ENCODE data around the gene FAHD2A.
"Not testable (repeated sequence)": the region's sequence is repeated elsewhere in the genome, so short reads cannot be mapped to it uniquely, and the experiment has no call there.

The FAHD2A gene

DNA sequence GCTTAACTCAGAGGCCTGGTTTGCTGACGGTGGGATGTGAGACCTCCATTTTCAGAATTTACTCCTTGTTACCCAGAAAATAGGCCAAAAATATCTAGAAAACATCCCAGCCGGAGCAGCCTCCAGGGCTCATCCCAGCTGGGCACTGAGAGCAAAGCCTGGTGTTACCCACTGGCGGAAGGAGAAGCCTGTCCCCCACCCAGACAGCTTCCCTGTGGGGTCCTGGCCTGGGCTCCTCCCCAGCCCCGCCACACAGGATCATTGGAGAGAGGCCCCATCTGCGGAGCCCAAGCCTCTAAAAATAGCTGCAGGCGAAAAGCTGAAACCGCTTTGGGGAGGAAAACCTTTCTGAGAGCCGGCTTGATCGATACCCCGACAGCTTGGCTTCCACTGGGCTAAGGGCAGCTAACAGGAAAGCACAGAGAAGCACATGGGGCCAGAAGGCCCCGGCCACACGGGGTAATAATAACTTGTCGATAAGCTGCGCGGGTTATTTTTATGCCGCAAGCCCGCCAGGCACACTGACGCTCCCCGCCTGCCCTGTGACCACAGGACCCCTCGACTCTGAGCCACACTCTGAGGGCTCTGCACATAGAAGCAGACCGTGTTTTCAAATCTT lies 26.9 kb upstream of the FAHD2A start:
- Histone ChIP-seq H3K9ac (ENCODE audit: low read length in 5 of 5) (no peak overlapping the region), H3K4me3 (ENCODE audit: low read depth in 1 of 5, low read length in 5 of 5) (no peak overlapping the region), H3K36me3 (ENCODE audit: control insufficient read depth in 5 of 5, insufficient read depth in 5 of 5, low read length in 5 of 5) (peaks cover 0 to 8% (median 0%) of the 10 kb centered on the region in 5 donors), H3K4me1 (ENCODE audit: control insufficient read depth in 5 of 5, insufficient read depth in 5 of 5, low read length in 5 of 5) (no peaks in the 10 kb centered on the region), H3K27me3 (ENCODE audit: control insufficient read depth in 5 of 5, insufficient read depth in 4 of 5, low read length in 5 of 5) (peaks cover 0 to 10% (median 4%) of the 10 kb centered on the region in 5 donors), H3K9me3 (ENCODE audit: control insufficient read depth in 5 of 5, low read length in 5 of 5) (no peaks in the 10 kb centered on the region), H3K27ac (ENCODE audit: low read depth, low read length) (no peak overlapping the region)

DNA sequence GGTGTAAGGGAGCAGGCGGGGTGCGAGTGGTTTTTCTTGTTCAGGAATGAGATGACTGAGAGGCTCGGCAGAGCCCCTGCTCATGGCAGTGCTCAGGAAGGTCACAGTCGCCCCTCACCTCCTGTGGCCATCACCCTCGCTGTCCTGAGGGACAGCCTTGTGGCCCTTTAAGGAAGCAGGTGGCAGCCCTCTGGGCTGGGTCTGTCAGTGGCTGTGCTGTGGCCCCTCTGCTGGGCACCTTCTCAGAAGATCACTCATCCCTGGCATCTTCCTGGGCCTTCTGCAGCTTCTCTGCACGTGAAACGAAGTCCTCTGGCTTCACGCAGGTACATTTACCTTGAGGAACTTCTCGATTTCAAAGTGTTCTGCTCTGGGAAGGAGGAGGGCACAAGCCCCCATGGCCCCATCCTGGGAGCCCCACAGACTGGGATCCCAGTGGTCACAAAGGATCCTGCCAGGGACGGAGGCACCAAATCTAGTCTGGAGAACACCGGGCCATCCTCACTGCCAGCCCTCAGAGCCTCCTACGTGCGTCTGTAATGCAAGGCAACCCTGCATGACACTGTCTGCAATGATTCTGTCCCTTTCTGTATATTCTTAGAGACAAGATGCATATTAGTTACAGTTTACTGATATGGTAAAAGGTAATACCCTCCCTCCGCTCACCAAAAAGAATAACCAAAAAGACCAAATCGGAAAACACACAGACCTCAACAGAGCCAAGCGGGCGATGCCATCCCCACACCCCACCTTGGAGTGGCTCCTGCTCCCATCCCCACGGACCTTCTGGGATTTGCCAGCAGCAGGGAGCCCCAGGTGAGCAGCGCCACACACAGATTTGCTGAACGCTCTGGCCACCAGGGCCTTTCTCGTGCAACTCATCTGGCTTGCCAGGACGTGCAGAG lies 25.9 kb upstream of the FAHD2A start:
- H3K27ac ChIP-seq (ENCODE audit: low read depth, low read length): no peak overlapping the region

DNA sequence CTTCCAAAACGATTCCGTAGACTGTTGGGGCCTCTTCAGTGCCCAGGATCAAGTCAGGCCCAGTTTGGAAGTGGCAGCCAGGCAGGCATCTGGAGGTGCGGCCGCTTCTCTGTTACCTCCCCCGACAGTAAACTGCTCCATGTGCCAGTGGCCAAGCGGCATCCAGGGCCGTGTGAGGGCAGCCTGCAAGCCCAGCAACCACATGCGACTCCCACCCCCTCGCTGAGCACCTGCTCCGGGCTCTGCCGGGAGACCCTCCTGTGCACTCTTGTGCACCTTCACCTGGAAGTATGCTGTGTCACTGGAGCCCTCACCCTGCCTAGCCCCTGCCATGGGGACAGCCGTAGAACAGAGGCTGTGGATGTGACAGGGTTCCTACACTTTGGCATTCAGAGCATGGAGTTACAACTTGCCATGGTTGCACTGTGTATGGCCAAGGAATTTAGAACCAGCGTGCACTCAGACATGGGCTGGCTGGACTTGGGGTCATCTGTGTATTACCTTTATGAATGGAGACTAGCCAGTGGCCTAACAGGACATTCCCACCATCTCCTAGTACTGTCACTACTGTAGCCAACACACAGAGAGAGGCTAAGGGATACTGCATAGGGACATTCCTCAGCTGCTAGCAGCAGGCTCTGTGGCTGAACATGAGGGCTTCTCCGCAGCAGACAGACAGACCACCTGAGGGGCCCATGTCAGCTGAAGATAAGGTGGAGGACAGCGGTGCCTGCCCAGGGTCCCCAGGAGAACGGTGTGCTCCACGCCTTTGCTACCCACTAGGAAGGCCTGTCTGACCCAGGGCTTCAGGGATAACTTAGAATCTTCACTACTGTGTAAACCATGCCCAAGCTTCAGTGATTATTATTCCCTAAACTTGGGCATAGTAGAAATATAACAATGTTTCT lies 25.0 kb upstream of the FAHD2A start:
- Histone ChIP-seq H3K9me3 (ENCODE audit: control insufficient read depth in 5 of 5, low read length in 5 of 5) (no peaks in the 10 kb centered on the region), H3K4me1 (ENCODE audit: control insufficient read depth in 5 of 5, insufficient read depth in 5 of 5, low read length in 5 of 5) (no peaks in the 10 kb centered on the region), H3K27me3 (ENCODE audit: control insufficient read depth in 5 of 5, insufficient read depth in 4 of 5, low read length in 5 of 5) (peaks cover 0 to 10% (median 4%) of the 10 kb centered on the region in 5 donors), H3K27ac (ENCODE audit: low read depth, low read length) (no peak overlapping the region), H3K36me3 (ENCODE audit: control insufficient read depth in 5 of 5, insufficient read depth in 5 of 5, low read length in 5 of 5) (peaks cover 0 to 8% (median 0%) of the 10 kb centered on the region in 5 donors), H3K4me3 (ENCODE audit: low read depth in 1 of 5, low read length in 5 of 5) (no peak overlapping the region), H3K9ac (ENCODE audit: low read length in 5 of 5) (no peak overlapping the region)

More for the DNA sequence above, 25.9 kb upstream of the FAHD2A start:
- Histone ChIP-seq H3K36me3 (ENCODE audit: control insufficient read depth in 5 of 5, insufficient read depth in 5 of 5, low read length in 5 of 5) (peaks cover 0 to 8% (median 0%) of the 10 kb centered on the region in 5 donors), H3K4me1 (ENCODE audit: control insufficient read depth in 5 of 5, insufficient read depth in 5 of 5, low read length in 5 of 5) (no peaks in the 10 kb centered on the region), H3K9me3 (ENCODE audit: control insufficient read depth in 5 of 5, low read length in 5 of 5) (no peaks in the 10 kb centered on the region), H3K4me3 (ENCODE audit: low read depth in 1 of 5, low read length in 5 of 5) (no peak overlapping the region), H3K27me3 (ENCODE audit: control insufficient read depth in 5 of 5, insufficient read depth in 4 of 5, low read length in 5 of 5) (peaks cover 0 to 10% (median 4%) of the 10 kb centered on the region in 5 donors), H3K9ac (ENCODE audit: low read length in 5 of 5) (no peak overlapping the region)

DNA sequence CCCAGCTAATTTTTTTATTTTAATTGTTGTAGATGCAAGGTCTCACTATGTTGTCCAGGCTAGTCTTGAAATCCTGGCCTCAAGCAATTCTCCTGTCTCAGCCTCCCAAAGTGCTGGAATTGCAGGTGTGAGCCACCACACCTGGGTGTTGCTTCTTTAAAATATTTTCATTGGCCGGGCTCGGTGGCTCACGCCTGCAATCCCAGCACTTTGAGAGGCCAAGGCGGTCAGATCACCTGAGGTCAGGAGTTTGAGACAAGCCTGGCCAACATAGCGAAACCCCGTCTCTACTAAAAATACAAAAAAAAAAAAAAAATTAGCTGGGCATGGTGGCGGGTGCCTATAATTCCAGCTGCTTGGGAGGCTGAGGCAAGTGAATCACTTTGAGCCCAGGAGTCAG lies 24.2 kb upstream of the FAHD2A start:
- not testable (repeated sequence) for H3K4me1 ChIP-seq (ENCODE audit: control insufficient read depth in 5 of 5, insufficient read depth in 5 of 5, low read length in 5 of 5); H3K9ac ChIP-seq (ENCODE audit: low read length in 5 of 5); H3K4me3 ChIP-seq (ENCODE audit: low read depth in 1 of 5, low read length in 5 of 5); H3K27me3 ChIP-seq (ENCODE audit: control insufficient read depth in 5 of 5, insufficient read depth in 4 of 5, low read length in 5 of 5); H3K36me3 ChIP-seq (ENCODE audit: control insufficient read depth in 5 of 5, insufficient read depth in 5 of 5, low read length in 5 of 5); H3K27ac ChIP-seq (ENCODE audit: low read depth, low read length); H3K9me3 ChIP-seq (ENCODE audit: control insufficient read depth in 5 of 5, low read length in 5 of 5)

DNA sequence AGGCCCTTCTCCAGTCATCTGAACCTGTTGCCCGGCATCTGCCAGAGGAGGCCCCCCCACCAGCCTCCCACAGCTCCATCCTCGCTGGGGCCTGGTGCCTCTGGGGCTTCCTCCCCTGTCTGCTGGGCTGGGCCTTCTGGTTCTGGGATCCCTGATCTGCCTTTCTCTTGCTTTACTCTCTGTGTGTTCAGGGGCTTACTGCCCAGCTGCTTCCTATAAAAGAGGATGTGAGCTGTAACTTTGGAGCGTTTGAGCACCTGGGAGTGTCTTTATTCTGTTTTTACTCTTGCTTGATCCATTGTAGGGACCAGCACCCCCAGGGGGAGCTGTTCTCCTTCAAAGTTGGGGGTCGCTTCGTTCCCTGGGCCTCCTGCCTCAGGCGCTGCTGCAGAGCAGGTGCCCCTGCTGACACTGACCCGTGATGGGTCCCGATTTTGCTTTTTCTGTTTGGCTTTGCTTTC lies 23.1 kb upstream of the FAHD2A start:
- Histone ChIP-seq H3K27me3 (ENCODE audit: control insufficient read depth in 5 of 5, insufficient read depth in 4 of 5, low read length in 5 of 5) (peaks cover 0 to 13% (median 7%) of the 10 kb centered on the region in 5 donors), H3K36me3 (ENCODE audit: control insufficient read depth in 5 of 5, insufficient read depth in 5 of 5, low read length in 5 of 5) (peaks cover 0 to 8% (median 0%) of the 10 kb centered on the region in 5 donors), H3K27ac (ENCODE audit: low read depth, low read length) (no peak overlapping the region), H3K9me3 (ENCODE audit: control insufficient read depth in 5 of 5, low read length in 5 of 5) (no peaks in the 10 kb centered on the region), H3K9ac (ENCODE audit: low read length in 5 of 5) (no peak overlapping the region), H3K4me3 (ENCODE audit: low read depth in 1 of 5, low read length in 5 of 5) (no peak overlapping the region), H3K4me1 (ENCODE audit: control insufficient read depth in 5 of 5, insufficient read depth in 5 of 5, low read length in 5 of 5) (peaks cover 0 to 4% (median 2%) of the 10 kb centered on the region in 5 donors)

DNA sequence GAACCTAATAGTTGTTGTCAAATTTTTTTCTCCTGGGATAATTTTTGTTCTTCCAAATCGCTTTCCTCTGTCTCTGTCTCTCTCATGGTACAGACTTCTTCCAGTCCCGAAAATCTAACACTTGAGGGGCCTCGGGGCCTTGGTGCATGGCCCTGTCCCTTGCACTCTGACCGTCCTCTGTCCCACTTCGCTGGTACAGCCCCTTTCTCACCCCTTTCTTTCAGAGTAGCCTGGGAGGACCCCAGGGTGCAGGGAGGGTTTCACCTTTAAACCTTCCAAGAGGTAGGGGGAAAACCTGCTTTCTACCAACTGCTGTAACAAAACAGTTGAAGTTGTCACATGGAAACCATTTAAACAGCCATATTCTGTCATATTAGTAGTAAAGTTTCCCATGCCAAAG lies 22.2 kb upstream of the FAHD2A start:
- no peak overlapping the region for H3K4me3 ChIP-seq (ENCODE audit: low read depth in 1 of 5, low read length in 5 of 5)
- H3K27me3 ChIP-seq (ENCODE audit: control insufficient read depth in 5 of 5, insufficient read depth in 4 of 5, low read length in 5 of 5): peaks cover 0 to 15% (median 11%) of the 10 kb centered on the region in 5 donors
- peaks cover 0 to 7% (median 6%) of the 10 kb centered on the region in 5 donors for H3K4me1 ChIP-seq (ENCODE audit: control insufficient read depth in 5 of 5, insufficient read depth in 5 of 5, low read length in 5 of 5)
- H3K9ac ChIP-seq (ENCODE audit: low read length in 5 of 5): no peak overlapping the region
- no peak overlapping the region for H3K27ac ChIP-seq (ENCODE audit: low read depth, low read length)
- H3K36me3 ChIP-seq (ENCODE audit: control insufficient read depth in 5 of 5, insufficient read depth in 5 of 5, low read length in 5 of 5): peaks cover 0 to 8% (median 0%) of the 10 kb centered on the region in 5 donors
- no peaks in the 10 kb centered on the region for H3K9me3 ChIP-seq (ENCODE audit: control insufficient read depth in 5 of 5, low read length in 5 of 5)

DNA sequence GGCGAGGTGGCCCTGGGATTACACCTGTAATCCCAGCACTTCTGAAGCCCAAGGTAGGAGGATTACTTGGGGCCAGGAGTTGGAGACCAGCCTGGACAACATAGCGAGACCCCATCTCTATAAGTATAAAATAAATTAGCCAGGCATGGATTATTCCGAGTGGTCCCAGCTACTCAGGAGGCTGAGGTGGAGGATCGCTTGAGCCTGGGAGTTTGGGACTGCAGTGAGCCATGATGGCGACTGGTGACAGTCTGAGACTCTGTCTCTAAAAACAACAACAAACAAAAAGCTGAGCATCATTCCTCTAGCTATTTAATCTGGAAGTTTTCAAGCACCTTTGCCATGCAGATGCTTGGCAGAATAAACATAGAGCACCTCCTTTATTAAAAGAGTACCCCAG lies 21.8 kb upstream of the FAHD2A start:
- H3K4me1 ChIP-seq (ENCODE audit: control insufficient read depth in 5 of 5, insufficient read depth in 5 of 5, low read length in 5 of 5): peaks cover 0 to 7% (median 6%) of the 10 kb centered on the region in 5 donors
- no peak overlapping the region for H3K4me3 ChIP-seq (ENCODE audit: low read depth in 1 of 5, low read length in 5 of 5)
- H3K9ac ChIP-seq (ENCODE audit: low read length in 5 of 5): no peak overlapping the region
- peaks cover 0 to 18% (median 12%) of the 10 kb centered on the region in 5 donors for H3K27me3 ChIP-seq (ENCODE audit: control insufficient read depth in 5 of 5, insufficient read depth in 4 of 5, low read length in 5 of 5)
- H3K36me3 ChIP-seq (ENCODE audit: control insufficient read depth in 5 of 5, insufficient read depth in 5 of 5, low read length in 5 of 5): peaks cover 0 to 8% (median 0%) of the 10 kb centered on the region in 5 donors
- no peaks in the 10 kb centered on the region for H3K9me3 ChIP-seq (ENCODE audit: control insufficient read depth in 5 of 5, low read length in 5 of 5)
- no peak overlapping the region for H3K27ac ChIP-seq (ENCODE audit: low read depth, low read length)

DNA sequence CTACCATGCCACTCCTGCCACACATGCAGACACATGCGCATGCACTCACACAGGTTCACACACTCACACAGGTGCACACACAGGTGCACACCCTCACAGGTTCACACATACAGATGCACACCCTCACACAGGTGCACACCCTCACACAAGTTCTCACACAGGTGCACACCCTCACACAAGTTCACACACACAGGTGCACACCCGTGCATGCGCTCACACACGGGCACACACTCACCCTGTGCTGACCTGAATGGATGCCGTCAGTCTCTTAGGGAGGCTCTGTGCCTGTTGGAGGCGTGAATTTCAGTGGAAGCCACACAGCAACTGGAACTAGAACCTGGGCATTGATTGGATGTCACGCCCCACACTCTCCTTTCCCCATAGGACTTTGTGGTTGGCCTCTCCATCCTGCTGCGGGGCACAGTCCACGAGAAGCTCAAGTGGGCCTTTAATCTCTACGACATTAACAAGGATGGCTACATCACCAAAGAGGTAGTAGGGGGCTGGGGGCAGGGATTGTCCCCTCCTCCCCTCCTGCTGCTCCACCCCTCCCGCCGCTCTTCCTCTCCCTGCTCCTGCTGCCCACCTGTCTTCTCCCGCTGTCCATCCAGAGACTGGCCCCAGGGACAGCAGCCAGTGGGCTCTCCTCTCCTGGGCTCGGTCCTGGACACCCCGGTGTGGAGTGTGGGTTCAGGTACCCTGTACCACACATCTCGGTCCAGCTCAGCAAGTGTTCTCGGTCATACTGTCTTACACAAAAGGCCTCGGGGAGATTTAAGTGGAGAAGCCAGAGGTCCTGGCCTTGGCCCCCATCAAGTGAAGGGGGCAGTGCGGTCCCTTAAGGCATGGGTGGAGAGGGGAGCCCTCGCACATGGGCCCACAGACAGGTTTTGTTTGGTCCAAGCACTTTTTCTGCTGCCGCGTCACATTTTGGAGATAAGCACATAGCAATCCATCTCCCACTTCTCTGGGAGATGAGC lies 21.0 kb upstream of the FAHD2A start:
- Histone ChIP-seq H3K27ac (ENCODE audit: low read depth, low read length) (no peak overlapping the region), H3K27me3 (ENCODE audit: control insufficient read depth in 5 of 5, insufficient read depth in 4 of 5, low read length in 5 of 5) (peaks cover 0 to 18% (median 12%) of the 10 kb centered on the region in 5 donors), H3K36me3 (ENCODE audit: control insufficient read depth in 5 of 5, insufficient read depth in 5 of 5, low read length in 5 of 5) (peaks cover 0 to 8% (median 0%) of the 10 kb centered on the region in 5 donors), H3K9ac (ENCODE audit: low read length in 5 of 5) (no peak overlapping the region), H3K9me3 (ENCODE audit: control insufficient read depth in 5 of 5, low read length in 5 of 5) (no peaks in the 10 kb centered on the region), H3K4me3 (ENCODE audit: low read depth in 1 of 5, low read length in 5 of 5) (no peak overlapping the region), H3K4me1 (ENCODE audit: control insufficient read depth in 5 of 5, insufficient read depth in 5 of 5, low read length in 5 of 5) (peaks cover 0 to 7% (median 6%) of the 10 kb centered on the region in 5 donors)

DNA sequence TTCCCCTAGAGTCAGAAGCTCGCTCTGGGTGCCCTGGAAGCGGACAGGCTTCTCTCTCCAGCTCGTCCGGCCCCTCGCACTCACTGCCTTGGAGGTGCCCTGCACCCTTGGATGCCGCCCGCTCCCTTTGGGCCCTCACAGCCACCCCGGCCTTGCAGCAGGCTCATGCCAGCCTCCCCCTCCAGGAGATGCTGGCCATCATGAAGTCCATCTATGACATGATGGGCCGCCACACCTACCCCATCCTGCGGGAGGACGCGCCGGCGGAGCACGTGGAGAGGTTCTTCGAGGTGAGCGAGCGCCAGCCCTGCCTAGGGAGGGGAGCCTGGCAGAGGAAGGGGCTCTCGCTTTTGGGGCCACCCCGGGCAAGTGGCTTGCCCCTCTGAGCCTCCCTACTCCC lies 20.3 kb upstream of the FAHD2A start:
- Histone ChIP-seq H3K27ac (ENCODE audit: low read depth, low read length) (no peak overlapping the region), H3K4me3 (ENCODE audit: low read depth in 1 of 5, low read length in 5 of 5) (no peak overlapping the region), H3K36me3 (ENCODE audit: control insufficient read depth in 5 of 5, insufficient read depth in 5 of 5, low read length in 5 of 5) (peaks cover 0 to 6% (median 0%) of the 10 kb centered on the region in 5 donors), H3K9ac (ENCODE audit: low read length in 5 of 5) (no peak overlapping the region), H3K27me3 (ENCODE audit: control insufficient read depth in 5 of 5, insufficient read depth in 4 of 5, low read length in 5 of 5) (peaks cover 0 to 18% (median 12%) of the 10 kb centered on the region in 5 donors), H3K9me3 (ENCODE audit: control insufficient read depth in 5 of 5, low read length in 5 of 5) (no peaks in the 10 kb centered on the region), H3K4me1 (ENCODE audit: control insufficient read depth in 5 of 5, insufficient read depth in 5 of 5, low read length in 5 of 5) (peaks cover 0 to 7% (median 6%) of the 10 kb centered on the region in 5 donors)

Data from subcutaneous abdominal adipose tissue (tissue), 5 donors.